Colonic mucosa (tissue), 4 donors: Measurements from ENCODE around the gene CTRB2. TPM values are rescaled to one million over a fixed set of nuclear protein-coding genes. Genes with fewer than 3 reads are reported as not detected.

Experiments used
- DNase-seq: peaks from one replicate; pipeline ENCODE4 v3.0.0-alpha.2; 2020
- H3K27ac ChIP-seq: fragments of 200-600 bp; one replicate; pipeline ENCODE4 v1.8.0; 2021
- H3K27me3 ChIP-seq: fragments of 200-600 bp; one replicate; pipeline ENCODE4 v1.8.0; 2021
- H3K36me3 ChIP-seq: fragments of 200-600 bp; one replicate; pipeline ENCODE4 v1.8.0; 2021
- H3K4me1 ChIP-seq: fragments of 200-600 bp; one replicate; pipeline ENCODE4 v1.8.0; 2021; ENCODE audit warnings: mild to moderate bottlenecking
- H3K4me3 ChIP-seq: fragments of 200-600 bp; one replicate; pipeline ENCODE4 v1.8.0; 2021
- H3K9ac ChIP-seq, 2 donors: one replicate each; pipeline ENCODE4 v1.7.0; 2013; ENCODE audit warnings: control low read depth in 2 of 2, low read depth in 2 of 2, low read length in 2 of 2
- H3K9me3 ChIP-seq: fragments of 200-600 bp; one replicate; pipeline ENCODE4 v1.8.0; 2021
- intact Hi-C: fragments of 100-400 bp; cut with DNase I; formaldehyde crosslinking; loops from one replicate; pipeline ENCODE4 v1.14.1; 2022
- total RNA-seq, 2 donors: library from RNA; stranded (reverse); fragmentation: NEBNext Ultra II Directional in 1 of 2; extraction: Animal tissue kit (Norgen Biotek cat#: 25700) in 1 of 2; gene quantifications; one replicate each; pipeline ENCODE4 v1.2.1, GENCODE V29; 2021
- TF ChIP-seq, protein P1 (sequence below): fragments of 200-600 bp; IDR thresholded peaks from one replicate; pipeline ENCODE4 v1.8.0; 2022; ENCODE audit warnings: antibody characterized with exemption, mild to moderate bottlenecking
- donor health status: healthy.
- donor health status: DM: no; HTN: no; CAD: no.
- donor health status: DM: no; HTN: no; CAD: no.

The CTRB2 gene
- total RNA-seq, 2 donors from 2014 or later = 29.1 TPM; not detected in 1

DNA sequence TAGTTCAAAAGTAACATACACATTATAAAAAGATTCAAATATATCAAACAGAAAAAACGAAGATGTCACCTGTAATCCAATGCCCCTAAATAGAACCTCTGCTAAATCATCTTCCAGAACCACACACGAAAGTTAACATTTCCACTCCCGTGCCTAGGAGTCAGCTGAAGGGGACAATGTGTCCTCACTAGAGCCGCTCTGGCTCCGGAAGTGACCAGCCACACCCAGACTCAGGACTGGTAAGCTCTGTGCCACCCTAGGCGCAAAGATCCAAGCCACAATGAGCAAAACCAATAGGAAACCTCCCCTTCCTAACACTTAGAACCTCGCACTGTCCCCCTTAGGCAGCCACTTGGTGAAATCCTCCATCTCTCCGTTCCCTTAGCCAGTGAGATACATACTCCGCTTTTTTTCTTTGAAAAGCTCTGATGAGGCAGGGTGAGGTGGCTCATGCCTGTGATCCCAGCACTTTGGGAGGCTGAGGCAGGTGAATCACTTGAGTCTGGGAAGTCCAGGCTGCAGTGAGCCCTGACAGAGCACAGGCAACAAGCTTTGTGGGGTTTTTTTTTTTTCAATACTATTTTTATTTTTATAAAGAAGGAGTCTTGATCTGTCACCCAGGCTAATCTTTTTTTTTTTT is 23.6 kb upstream of the CTRB2 start:
- Histone ChIP-seq H3K9me3 (no peaks in the 10 kb centered on the region), H3K27me3 (no peaks in the 10 kb centered on the region), H3K4me3 (no peak overlapping the region), H3K27ac (no peak overlapping the region), H3K36me3 (peaks cover 9% of the 10 kb centered on the region), H3K4me1 (no peaks in the 10 kb centered on the region), H3K9ac (no peak overlapping the region)
- DNase-seq = no peak
- intact Hi-C loops = no loop called here
- TF ChIP-seq, protein P1, sequence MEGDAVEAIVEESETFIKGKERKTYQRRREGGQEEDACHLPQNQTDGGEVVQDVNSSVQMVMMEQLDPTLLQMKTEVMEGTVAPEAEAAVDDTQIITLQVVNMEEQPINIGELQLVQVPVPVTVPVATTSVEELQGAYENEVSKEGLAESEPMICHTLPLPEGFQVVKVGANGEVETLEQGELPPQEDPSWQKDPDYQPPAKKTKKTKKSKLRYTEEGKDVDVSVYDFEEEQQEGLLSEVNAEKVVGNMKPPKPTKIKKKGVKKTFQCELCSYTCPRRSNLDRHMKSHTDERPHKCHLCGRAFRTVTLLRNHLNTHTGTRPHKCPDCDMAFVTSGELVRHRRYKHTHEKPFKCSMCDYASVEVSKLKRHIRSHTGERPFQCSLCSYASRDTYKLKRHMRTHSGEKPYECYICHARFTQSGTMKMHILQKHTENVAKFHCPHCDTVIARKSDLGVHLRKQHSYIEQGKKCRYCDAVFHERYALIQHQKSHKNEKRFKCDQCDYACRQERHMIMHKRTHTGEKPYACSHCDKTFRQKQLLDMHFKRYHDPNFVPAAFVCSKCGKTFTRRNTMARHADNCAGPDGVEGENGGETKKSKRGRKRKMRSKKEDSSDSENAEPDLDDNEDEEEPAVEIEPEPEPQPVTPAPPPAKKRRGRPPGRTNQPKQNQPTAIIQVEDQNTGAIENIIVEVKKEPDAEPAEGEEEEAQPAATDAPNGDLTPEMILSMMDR = no peak

DNA sequence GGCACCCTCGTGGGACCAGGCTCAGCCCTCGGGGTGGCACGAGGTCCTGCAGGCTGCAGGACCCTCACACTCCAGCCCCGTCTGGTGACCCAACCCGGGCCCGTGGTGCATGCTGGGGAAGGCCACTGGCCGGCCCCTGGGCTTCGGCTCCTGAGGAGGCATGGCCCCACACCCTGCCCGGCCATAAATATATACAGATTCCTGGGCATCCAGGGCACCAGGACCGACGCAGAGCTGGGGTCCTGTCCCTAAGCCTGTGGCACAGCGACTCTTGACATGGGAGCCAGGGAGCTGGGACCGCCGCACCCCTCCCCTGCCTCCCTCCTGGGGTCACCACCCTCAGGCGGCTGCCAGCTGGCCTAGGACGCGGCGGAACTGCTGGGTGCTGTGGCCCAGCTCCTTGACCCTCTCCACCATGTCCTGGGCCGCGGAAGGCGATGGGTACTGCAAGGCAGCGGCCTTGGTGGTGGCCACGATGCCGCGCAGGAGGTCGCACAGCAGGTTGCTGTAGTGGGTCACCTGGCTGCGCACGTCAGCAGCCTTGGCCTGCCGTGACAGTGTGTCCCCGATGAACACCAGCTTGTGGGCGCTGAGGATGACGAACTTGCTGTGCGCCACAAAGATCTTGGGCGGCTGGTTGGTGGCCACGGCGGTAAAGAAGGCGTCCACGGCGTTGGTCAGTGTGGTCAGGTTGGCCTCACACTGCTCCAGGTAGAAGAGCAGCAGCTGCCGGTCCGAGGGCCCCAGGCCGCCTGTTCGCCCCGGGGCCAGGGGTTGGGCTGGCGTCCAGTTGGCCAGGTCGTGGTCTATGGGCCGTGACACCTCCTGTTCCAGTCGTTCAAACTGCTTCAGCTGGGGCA is 22.4 kb upstream of the CTRB2 start:
- H3K4me1 ChIP-seq = no peaks in the 10 kb centered on the region
- DNase-seq = peak; percentile 19
- H3K27ac ChIP-seq = no peak overlapping the region
- no peaks in the 10 kb centered on the region for H3K27me3 ChIP-seq
- peaks cover 9% of the 10 kb centered on the region for H3K36me3 ChIP-seq
- no peak overlapping the region for H3K9ac ChIP-seq
- TF ChIP-seq, protein P1 = no peak
- no peak overlapping the region for H3K4me3 ChIP-seq
- intact Hi-C loops = no loop called here
- no peaks in the 10 kb centered on the region for H3K9me3 ChIP-seq

DNA sequence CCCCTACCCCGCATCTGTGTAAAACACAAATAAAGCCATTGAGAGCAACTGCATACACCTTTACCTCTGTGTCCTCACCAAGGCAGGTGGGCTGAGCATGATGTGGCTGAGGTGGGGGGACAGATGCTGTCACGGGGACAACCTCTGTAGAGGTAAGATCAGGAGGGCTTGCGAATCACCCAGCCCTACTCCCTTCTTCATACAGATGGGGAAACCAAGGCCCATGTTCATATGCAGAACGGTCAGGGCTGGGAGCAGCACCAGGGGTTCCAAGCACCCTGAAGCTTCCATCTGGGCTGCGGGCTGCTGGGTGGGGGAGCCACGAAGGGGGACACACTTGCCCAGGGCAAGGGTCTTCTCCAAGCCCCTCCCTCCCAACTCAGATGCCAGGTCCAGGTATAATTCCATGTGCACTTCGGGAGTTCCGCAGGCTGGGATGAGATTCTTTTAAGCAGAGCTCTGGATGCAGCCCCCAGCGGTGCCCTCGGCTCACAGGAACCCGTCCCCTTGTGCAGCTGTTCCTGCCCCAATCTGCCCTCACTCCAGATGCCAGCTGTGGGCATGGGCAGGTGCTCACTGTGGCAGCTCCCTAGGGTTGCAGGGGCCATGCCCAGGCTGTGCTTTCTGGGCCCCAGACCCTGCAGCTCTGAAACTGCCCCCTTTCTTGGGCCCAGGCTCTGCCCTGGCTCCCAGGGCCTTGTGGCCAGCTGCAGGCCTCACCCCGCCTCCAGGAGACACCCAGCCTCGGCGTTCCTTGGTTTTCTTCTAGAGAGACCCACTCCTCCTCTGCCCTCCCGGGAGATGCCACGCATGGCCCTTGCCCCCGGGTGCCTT is 21.4 kb upstream of the CTRB2 start:
- Histone ChIP-seq H3K27ac (no peak overlapping the region), H3K4me3 (no peak overlapping the region), H3K36me3 (peaks cover 9% of the 10 kb centered on the region), H3K4me1 (no peaks in the 10 kb centered on the region), H3K9me3 (no peaks in the 10 kb centered on the region), H3K27me3 (no peaks in the 10 kb centered on the region), H3K9ac (no peak overlapping the region)
- intact Hi-C loops = no loop called here
- TF ChIP-seq, protein P1 = no peak
- no peak for DNase-seq

DNA sequence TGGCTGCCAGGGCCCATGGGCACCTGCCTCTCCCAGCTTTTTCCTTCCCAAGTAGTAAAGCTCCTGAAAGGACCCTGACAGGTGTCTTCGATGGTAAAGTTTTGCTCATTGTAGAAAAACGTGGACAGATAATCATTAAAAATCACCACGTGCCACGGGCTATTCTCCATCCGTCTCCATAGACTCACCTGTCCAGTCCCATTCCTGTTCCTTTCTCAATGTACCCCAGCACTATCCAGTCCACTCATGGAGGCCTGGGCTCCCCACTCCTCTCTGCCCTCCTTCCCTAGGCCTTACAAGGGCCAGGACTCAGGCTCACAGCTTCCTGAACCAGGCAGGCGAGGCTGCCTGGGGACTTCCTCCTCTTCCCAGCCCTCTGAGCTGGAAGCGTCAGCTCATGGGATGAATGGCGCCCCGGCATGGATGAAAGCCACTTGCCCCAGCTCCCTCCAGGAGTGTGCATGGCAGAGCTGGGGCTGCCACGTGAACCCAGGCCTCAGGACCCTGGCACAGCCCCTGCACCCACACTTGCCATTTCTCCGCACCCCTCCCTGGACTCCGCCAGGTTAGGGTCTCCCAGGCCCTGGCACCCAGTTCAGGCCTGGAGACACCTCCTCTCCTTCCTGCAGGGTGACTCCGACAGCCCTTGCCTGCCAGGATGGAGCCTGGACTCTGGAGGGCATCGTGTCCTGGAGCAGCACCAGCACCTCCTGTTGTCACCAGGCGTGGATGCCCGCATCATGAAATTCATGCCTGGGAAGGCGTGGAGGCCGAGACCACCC is 20.6 kb upstream of the CTRB2 start:
- DNase-seq = peak; percentile 17
- no peaks in the 10 kb centered on the region for H3K27me3 ChIP-seq
- H3K9me3 ChIP-seq = no peaks in the 10 kb centered on the region
- H3K4me3 ChIP-seq = no peak overlapping the region
- intact Hi-C loops = no loop called here
- H3K27ac ChIP-seq = no peak overlapping the region
- peaks cover 9% of the 10 kb centered on the region for H3K36me3 ChIP-seq
- no peaks in the 10 kb centered on the region for H3K4me1 ChIP-seq
- TF ChIP-seq, protein P1 = no peak
- no peak overlapping the region for H3K9ac ChIP-seq
